Ishikawa (cell line): ENCODE measurements around the gene KAT14.

Experiments
- CEBPB ChIP-seq: IDR thresholded peaks from 2 replicates; pipeline ENCODE4 v1.6.1; 2012
- EP300 ChIP-seq: IDR thresholded peaks from 2 replicates; pipeline ENCODE4 v1.6.1; 2012; ENCODE audit warnings: borderline replicate concordance
- TCF12 ChIP-seq: IDR thresholded peaks from 2 replicates; pipeline ENCODE4 v1.6.1; 2012; ENCODE audit warnings: low read depth
- TEAD4 ChIP-seq: IDR thresholded peaks from 2 replicates; pipeline ENCODE4 v1.6.1; 2012
- YY1 ChIP-seq: IDR thresholded peaks from 2 replicates; pipeline ENCODE4 v1.6.1; 2012; ENCODE audit warnings: low read depth
- TF ChIP-seq, protein P1 (sequence below): IDR thresholded peaks from 2 replicates; pipeline ENCODE4 v1.6.1; 2012; ENCODE audit warnings: low read depth, mild to moderate bottlenecking
- TF ChIP-seq, protein P2 (sequence below): IDR thresholded peaks from 2 replicates; pipeline ENCODE4 v1.6.1; 2012

DNA sequence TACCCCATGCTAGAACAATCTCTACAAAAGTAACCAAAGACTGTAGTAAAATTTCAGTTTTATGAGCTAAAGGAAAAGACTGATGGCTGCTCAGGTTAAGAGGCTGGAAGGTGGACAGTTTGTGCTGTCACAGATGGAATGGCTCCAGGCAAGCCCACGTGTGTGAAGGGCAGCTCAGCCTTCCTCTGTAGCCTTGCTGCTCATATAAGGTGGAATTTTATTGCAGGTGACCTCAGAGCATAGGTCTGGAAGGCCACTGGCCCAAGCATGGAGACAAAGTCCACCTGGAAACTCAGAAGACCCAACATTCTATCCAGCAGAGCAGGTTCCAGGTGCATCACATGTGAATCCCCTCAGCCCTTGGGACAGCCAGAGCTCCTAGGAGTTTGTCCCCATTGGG is 53.6 kb downstream of the KAT14 start:
- TF ChIP-seq TEAD4: no peak
- no peak for TF ChIP-seq YY1
- no peak for TF ChIP-seq EP300
- TF ChIP-seq, protein P1, sequence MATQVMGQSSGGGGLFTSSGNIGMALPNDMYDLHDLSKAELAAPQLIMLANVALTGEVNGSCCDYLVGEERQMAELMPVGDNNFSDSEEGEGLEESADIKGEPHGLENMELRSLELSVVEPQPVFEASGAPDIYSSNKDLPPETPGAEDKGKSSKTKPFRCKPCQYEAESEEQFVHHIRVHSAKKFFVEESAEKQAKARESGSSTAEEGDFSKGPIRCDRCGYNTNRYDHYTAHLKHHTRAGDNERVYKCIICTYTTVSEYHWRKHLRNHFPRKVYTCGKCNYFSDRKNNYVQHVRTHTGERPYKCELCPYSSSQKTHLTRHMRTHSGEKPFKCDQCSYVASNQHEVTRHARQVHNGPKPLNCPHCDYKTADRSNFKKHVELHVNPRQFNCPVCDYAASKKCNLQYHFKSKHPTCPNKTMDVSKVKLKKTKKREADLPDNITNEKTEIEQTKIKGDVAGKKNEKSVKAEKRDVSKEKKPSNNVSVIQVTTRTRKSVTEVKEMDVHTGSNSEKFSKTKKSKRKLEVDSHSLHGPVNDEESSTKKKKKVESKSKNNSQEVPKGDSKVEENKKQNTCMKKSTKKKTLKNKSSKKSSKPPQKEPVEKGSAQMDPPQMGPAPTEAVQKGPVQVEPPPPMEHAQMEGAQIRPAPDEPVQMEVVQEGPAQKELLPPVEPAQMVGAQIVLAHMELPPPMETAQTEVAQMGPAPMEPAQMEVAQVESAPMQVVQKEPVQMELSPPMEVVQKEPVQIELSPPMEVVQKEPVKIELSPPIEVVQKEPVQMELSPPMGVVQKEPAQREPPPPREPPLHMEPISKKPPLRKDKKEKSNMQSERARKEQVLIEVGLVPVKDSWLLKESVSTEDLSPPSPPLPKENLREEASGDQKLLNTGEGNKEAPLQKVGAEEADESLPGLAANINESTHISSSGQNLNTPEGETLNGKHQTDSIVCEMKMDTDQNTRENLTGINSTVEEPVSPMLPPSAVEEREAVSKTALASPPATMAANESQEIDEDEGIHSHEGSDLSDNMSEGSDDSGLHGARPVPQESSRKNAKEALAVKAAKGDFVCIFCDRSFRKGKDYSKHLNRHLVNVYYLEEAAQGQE: no peak
- no peak for TF ChIP-seq CEBPB
- TF ChIP-seq TCF12: no peak
- TF ChIP-seq, protein P2, sequence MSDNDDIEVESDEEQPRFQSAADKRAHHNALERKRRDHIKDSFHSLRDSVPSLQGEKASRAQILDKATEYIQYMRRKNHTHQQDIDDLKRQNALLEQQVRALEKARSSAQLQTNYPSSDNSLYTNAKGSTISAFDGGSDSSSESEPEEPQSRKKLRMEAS: no peak
